ENCODE data around the gene CBLN4. TPM values are rescaled to one million over a fixed set of nuclear protein-coding genes. Genes with fewer than 3 reads are reported as not detected.

Gene CBLN4
- total RNA-seq, 1 donor from 2014 or later = not detected

DNA sequence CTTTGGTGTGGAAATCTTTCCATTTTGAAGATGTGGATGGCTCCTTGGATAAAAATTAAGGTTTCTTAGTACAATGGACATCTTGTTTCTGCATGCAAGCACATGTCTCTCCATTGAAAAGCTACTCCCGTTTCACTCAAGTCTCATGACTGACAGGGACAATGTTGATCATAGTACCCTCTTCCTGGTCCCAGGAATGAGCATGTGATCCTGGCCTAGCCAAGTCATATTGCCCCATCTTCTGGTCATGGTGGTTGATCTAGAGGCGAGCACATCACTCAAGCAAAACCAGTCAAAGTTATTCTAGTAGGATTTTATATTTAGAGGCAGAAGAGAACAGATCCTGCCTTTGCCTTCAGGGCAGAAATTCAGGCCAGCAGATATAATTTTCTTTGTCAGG, 12.2 kb upstream of the CBLN4 start:
- H3K27ac Mint-ChIP-seq (ENCODE audit: unreplicated experiment) = no peak overlapping the region
- TF ChIP-seq, protein P1, sequence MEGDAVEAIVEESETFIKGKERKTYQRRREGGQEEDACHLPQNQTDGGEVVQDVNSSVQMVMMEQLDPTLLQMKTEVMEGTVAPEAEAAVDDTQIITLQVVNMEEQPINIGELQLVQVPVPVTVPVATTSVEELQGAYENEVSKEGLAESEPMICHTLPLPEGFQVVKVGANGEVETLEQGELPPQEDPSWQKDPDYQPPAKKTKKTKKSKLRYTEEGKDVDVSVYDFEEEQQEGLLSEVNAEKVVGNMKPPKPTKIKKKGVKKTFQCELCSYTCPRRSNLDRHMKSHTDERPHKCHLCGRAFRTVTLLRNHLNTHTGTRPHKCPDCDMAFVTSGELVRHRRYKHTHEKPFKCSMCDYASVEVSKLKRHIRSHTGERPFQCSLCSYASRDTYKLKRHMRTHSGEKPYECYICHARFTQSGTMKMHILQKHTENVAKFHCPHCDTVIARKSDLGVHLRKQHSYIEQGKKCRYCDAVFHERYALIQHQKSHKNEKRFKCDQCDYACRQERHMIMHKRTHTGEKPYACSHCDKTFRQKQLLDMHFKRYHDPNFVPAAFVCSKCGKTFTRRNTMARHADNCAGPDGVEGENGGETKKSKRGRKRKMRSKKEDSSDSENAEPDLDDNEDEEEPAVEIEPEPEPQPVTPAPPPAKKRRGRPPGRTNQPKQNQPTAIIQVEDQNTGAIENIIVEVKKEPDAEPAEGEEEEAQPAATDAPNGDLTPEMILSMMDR (IDR thresholded peaks at IDR 0.05) = no peak
- no peak overlapping the region for H3K4me3 Mint-ChIP-seq (ENCODE audit: unreplicated experiment)
- H3K4me1 Mint-ChIP-seq (ENCODE audit: unreplicated experiment) = no peaks in the 10 kb centered on the region
- H3K36me3 Mint-ChIP-seq (ENCODE audit: unreplicated experiment) = no peaks in the 10 kb centered on the region
- no peaks in the 10 kb centered on the region for H3K27me3 Mint-ChIP-seq (ENCODE audit: unreplicated experiment)
- DNase-seq (ENCODE audit: extremely low spot score, unreplicated experiment) = no peak
- H3K9me3 Mint-ChIP-seq (ENCODE audit: unreplicated experiment) = peaks cover 55% of the 10 kb centered on the region

DNA sequence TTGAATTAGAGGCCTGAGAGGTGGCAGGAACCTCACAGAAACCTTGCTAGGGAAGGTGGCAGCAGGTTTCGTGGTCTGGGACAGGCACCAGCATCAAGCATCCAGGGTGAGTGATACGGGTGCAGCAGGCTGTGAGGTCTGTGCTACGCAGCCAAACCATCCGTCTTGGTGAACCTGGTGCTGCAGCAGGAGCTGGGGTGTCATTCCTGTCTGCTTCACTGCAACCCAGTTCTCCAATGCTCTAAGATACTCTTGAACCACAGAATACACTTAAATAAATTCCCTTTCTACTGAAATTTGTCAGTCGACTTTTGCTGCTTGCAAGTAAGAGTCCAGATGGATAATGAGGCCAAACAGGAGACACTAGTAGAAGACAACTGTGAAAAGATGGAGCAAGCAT, 9.7 kb upstream of the CBLN4 start:
- TF ChIP-seq, protein P1 (IDR thresholded peaks at IDR 0.05) = no peak
- Mint-ChIP-seq H3K27ac (ENCODE audit: unreplicated experiment) (no peak overlapping the region), H3K4me3 (ENCODE audit: unreplicated experiment) (no peak overlapping the region), H3K4me1 (ENCODE audit: unreplicated experiment) (no peaks in the 10 kb centered on the region), H3K9me3 (ENCODE audit: unreplicated experiment) (peaks cover 57% of the 10 kb centered on the region), H3K27me3 (ENCODE audit: unreplicated experiment) (no peaks in the 10 kb centered on the region), H3K36me3 (ENCODE audit: unreplicated experiment) (no peaks in the 10 kb centered on the region)
- no peak for DNase-seq (ENCODE audit: extremely low spot score, unreplicated experiment)

DNA sequence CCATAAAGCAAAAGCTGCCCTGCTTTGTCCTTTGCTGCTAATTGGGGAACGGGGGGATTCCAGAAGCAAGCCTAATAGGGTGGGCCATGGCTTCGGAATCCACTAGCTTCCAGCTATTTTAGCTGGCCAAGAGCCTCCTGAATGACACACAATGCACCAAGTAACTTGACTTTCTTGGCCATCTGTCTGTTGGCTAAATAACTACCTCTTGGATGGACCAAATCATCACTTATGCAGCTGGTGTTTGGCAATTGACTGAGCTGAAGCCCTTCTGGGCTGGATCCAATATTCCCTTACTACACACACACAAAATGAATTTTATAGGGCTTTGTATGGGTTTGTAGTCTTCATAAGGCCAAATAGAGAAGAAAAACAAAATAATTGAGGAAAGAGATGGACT, 8.8 kb upstream of the CBLN4 start:
- Mint-ChIP-seq H3K27me3 (ENCODE audit: unreplicated experiment) (no peaks in the 10 kb centered on the region), H3K9me3 (ENCODE audit: unreplicated experiment) (peaks cover 48% of the 10 kb centered on the region), H3K36me3 (ENCODE audit: unreplicated experiment) (no peaks in the 10 kb centered on the region), H3K4me1 (ENCODE audit: unreplicated experiment) (no peaks in the 10 kb centered on the region), H3K27ac (ENCODE audit: unreplicated experiment) (no peak overlapping the region), H3K4me3 (ENCODE audit: unreplicated experiment) (no peak overlapping the region)
- no peak for DNase-seq (ENCODE audit: extremely low spot score, unreplicated experiment)
- TF ChIP-seq, protein P1 (IDR thresholded peaks at IDR 0.05) = no peak

DNA sequence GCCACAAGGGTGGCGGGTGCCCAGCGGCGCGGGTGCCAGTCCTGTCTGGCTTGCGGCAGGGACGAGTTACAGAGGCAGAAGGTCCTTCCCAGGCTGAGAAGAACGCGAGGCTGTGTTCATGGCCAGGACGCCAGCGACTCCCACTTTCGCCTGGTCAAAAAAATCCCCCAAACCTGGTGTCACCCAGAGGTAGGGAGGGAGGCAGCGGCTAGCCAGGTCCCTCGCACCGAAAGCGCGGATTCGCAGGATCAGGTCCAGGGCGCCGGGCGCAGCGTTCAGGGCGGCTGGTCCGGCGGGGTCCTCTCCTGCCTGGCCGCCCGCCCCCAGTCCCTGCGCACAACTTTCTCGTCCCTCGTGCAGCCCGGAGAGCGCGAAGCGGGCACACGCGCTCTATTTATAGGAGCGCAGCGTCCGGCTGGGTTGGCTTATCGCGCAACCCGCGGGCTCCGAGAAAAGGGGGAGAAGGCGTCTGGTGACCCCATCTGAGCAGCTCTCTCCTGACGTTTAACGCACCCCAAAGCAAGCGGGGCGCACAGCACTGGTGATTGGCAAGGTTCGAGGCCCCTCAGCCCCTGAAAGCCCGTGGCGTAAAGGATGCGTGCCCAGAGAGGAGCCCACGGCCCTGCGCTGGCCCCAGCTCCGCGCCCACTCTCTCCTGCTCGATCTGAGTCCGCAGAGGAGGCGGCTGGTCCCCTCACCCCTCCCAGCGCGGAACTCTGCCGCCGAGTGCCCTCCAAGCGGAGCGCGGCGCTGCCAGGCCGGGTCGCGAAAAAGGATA, 519 bp downstream of the CBLN4 start:
- Mint-ChIP-seq H3K4me3 (ENCODE audit: unreplicated experiment) (no peak overlapping the region), H3K27me3 (ENCODE audit: unreplicated experiment) (no peaks in the 10 kb centered on the region), H3K9me3 (ENCODE audit: unreplicated experiment) (peaks cover 18% of the 10 kb centered on the region), H3K27ac (ENCODE audit: unreplicated experiment) (no peak overlapping the region), H3K36me3 (ENCODE audit: unreplicated experiment) (no peaks in the 10 kb centered on the region), H3K4me1 (ENCODE audit: unreplicated experiment) (no peaks in the 10 kb centered on the region)
- TF ChIP-seq, protein P1 (IDR thresholded peaks at IDR 0.05) = no peak
- DNase-seq (ENCODE audit: extremely low spot score, unreplicated experiment) = no peak

DNA sequence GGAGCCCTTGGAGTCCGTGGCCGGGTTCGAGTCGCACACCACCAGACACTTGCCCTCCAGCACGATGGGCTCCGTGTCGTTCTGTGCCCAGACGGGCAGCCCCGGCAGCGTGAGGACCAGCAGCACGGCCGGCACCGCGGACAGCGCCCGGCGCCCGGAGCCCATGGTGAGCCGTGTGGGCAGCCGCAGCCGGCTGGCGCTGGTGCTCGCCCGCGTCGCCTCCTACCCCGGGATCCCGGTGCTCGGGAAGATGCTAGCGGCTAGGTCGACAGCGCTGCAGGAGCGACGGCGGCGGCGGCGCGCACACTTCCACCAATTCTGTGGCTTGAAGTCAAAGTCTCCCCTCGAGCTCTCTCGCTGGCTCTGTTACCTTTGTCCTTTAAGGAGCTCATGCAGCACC, 1.3 kb downstream of the CBLN4 start:
- no peak for DNase-seq (ENCODE audit: extremely low spot score, unreplicated experiment)
- Mint-ChIP-seq H3K27ac (ENCODE audit: unreplicated experiment) (no peak overlapping the region), H3K9me3 (ENCODE audit: unreplicated experiment) (peaks cover 20% of the 10 kb centered on the region), H3K4me3 (ENCODE audit: unreplicated experiment) (no peak overlapping the region), H3K27me3 (ENCODE audit: unreplicated experiment) (no peaks in the 10 kb centered on the region), H3K4me1 (ENCODE audit: unreplicated experiment) (no peaks in the 10 kb centered on the region), H3K36me3 (ENCODE audit: unreplicated experiment) (no peaks in the 10 kb centered on the region)
- TF ChIP-seq, protein P1 (IDR thresholded peaks at IDR 0.05) = no peak

Data from osteocyte (in vitro differentiated cells).